ENCODE results near the gene FMN2. TPM values are rescaled to one million over a fixed set of nuclear protein-coding genes. Genes with fewer than 3 reads are reported as not detected.

Gene FMN2
- total RNA-seq, 1 experiment from 2014 or later, result 5.3 TPM

- no peak overlapping the region for H3K4me3 Mint-ChIP-seq (ENCODE audit: unreplicated experiment)
- no peak overlapping the region for H3K27ac Mint-ChIP-seq (ENCODE audit: low read depth, unreplicated experiment)
- no peak for DNase-seq (ENCODE audit: unreplicated experiment)
- no TSS peak for BruUV-seq (replicated peaks)
- H3K9me3 Mint-ChIP-seq (ENCODE audit: unreplicated experiment), result no peaks in the 10 kb centered on the region
- no peaks in the 10 kb centered on the region for H3K4me1 Mint-ChIP-seq (ENCODE audit: insufficient read depth, unreplicated experiment)
- ChIA-PET CTCF (interaction anchor here (0.6 to 1.1 kb wide), 4 partner anchors 63 to 966 kb away, joined by 3 to 4 read pairs (median 3); no protein-coding TSS in a partner anchor), POLR2A (interaction anchor here (0.6 kb wide), 1 partner anchor 17 kb away, joined by 3 read pairs; no protein-coding TSS in a partner anchor)
- no peaks in the 10 kb centered on the region for H3K27me3 Mint-ChIP-seq (ENCODE audit: insufficient read depth, unreplicated experiment)
- intact Hi-C loops (cut with micrococcal nuclease), result no loop called here
- TF ChIP-seq, protein P1, sequence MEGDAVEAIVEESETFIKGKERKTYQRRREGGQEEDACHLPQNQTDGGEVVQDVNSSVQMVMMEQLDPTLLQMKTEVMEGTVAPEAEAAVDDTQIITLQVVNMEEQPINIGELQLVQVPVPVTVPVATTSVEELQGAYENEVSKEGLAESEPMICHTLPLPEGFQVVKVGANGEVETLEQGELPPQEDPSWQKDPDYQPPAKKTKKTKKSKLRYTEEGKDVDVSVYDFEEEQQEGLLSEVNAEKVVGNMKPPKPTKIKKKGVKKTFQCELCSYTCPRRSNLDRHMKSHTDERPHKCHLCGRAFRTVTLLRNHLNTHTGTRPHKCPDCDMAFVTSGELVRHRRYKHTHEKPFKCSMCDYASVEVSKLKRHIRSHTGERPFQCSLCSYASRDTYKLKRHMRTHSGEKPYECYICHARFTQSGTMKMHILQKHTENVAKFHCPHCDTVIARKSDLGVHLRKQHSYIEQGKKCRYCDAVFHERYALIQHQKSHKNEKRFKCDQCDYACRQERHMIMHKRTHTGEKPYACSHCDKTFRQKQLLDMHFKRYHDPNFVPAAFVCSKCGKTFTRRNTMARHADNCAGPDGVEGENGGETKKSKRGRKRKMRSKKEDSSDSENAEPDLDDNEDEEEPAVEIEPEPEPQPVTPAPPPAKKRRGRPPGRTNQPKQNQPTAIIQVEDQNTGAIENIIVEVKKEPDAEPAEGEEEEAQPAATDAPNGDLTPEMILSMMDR (IDR thresholded peaks at IDR 0.05; ENCODE audit: unreplicated experiment), result no peak
- no peaks in the 10 kb centered on the region for H3K36me3 Mint-ChIP-seq (ENCODE audit: insufficient read depth, unreplicated experiment)
Measured at GRCh38 chr1:240424740-240425464, 333.2 kb downstream of the FMN2 start.

DNA sequence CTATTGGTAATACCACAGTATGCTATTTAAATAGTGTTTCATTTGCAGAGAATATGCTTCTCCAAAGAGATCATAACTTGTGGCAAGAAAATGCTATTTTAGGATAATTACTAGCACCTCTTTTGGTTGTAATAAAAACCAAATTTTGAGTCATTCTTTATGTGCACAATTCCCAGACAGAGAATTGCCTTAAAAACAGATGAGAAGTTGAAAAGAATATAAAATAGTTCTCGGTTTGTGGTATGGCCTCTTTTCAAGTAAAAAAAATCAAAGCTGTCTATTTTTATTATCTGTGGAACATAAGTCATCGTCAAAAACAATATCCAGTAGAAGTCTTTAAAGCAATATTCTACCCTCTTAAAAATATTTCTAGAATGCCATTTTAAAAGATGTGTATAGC, 334.4 kb downstream of the FMN2 start:
- H3K27me3 Mint-ChIP-seq (ENCODE audit: insufficient read depth, unreplicated experiment), result no peaks in the 10 kb centered on the region
- H3K27ac Mint-ChIP-seq (ENCODE audit: low read depth, unreplicated experiment), result no peak overlapping the region
- ChIA-PET CTCF (interaction anchor here (0.6 to 2.0 kb wide), 3 partner anchors 11 to 70 kb away, joined by 3 to 5 read pairs (median 3); no protein-coding TSS in a partner anchor), POLR2A (no interaction called here)
- no peak for DNase-seq (ENCODE audit: unreplicated experiment)
- TF ChIP-seq, protein P1 (IDR thresholded peaks at IDR 0.05; ENCODE audit: unreplicated experiment), result no peak
- no TSS peak for BruUV-seq (replicated peaks)
- no peaks in the 10 kb centered on the region for H3K4me1 Mint-ChIP-seq (ENCODE audit: insufficient read depth, unreplicated experiment)
- no peaks in the 10 kb centered on the region for H3K36me3 Mint-ChIP-seq (ENCODE audit: insufficient read depth, unreplicated experiment)
- intact Hi-C loops (cut with micrococcal nuclease), result no loop called here
- no peaks in the 10 kb centered on the region for H3K9me3 Mint-ChIP-seq (ENCODE audit: unreplicated experiment)
- H3K4me3 Mint-ChIP-seq (ENCODE audit: unreplicated experiment), result no peak overlapping the region

- H3K27ac Mint-ChIP-seq (ENCODE audit: low read depth, unreplicated experiment), result peak overlapping the region; percentile 70
- H3K9me3 Mint-ChIP-seq (ENCODE audit: unreplicated experiment), result no peaks in the 10 kb centered on the region
- H3K27me3 Mint-ChIP-seq (ENCODE audit: insufficient read depth, unreplicated experiment), result no peaks in the 10 kb centered on the region
- H3K4me1 Mint-ChIP-seq (ENCODE audit: insufficient read depth, unreplicated experiment), result peaks cover 9% of the 10 kb centered on the region
- DNase-seq (ENCODE audit: unreplicated experiment), result peak; percentile 78
- ChIA-PET POLR2A (interaction anchor here (1.2 to 2.5 kb wide), 9 partner anchors 8 to 98 kb away, joined by 3 to 11 read pairs (median 5); no protein-coding TSS in a partner anchor), CTCF (interaction anchor here (0.6 to 2.1 kb wide), 7 partner anchors 9 to 245 kb away, joined by 3 to 6 read pairs (median 5); no protein-coding TSS in a partner anchor)
- peak overlapping the region; percentile 36 for H3K4me3 Mint-ChIP-seq (ENCODE audit: unreplicated experiment)
- intact Hi-C loops (cut with micrococcal nuclease), result no loop called here
- TF ChIP-seq, protein P1 (IDR thresholded peaks at IDR 0.05; ENCODE audit: unreplicated experiment), result no peak
- BruUV-seq (replicated peaks), result no TSS peak
- no peaks in the 10 kb centered on the region for H3K36me3 Mint-ChIP-seq (ENCODE audit: insufficient read depth, unreplicated experiment)
Measured at GRCh38 chr1:240435996-240436566, 344.4 kb downstream of the FMN2 start.

DNA sequence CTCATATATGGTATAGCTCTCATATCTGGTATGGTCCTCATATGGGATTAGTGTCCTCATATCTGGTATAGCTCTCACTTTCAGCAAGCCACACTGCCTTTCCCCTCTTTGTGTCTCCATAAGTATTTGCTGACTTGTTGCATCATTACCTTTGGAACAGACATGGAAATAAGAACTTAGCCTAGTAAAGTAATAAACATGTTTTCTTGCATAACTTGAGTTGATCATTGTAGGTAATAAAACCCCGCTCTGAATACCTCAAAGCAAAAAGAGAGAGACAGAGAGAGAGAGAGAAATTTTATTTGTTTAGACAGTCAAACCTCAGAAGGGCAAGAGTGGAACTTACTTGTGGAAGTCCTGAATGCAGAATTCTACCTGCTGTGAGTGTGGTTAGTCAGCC, 350.0 kb downstream of the FMN2 start:
- BruUV-seq (replicated peaks), result no TSS peak
- Mint-ChIP-seq H3K27me3 (ENCODE audit: insufficient read depth, unreplicated experiment) (no peaks in the 10 kb centered on the region), H3K27ac (ENCODE audit: low read depth, unreplicated experiment) (peak overlapping the region; percentile 52), H3K4me1 (ENCODE audit: insufficient read depth, unreplicated experiment) (peaks cover 11% of the 10 kb centered on the region), H3K36me3 (ENCODE audit: insufficient read depth, unreplicated experiment) (no peaks in the 10 kb centered on the region), H3K4me3 (ENCODE audit: unreplicated experiment) (no peak overlapping the region), H3K9me3 (ENCODE audit: unreplicated experiment) (no peaks in the 10 kb centered on the region)
- intact Hi-C loops (cut with micrococcal nuclease), result no loop called here
- ChIA-PET CTCF (interaction anchor here (0.6 to 7.2 kb wide), 3 partner anchors 9 to 15 kb away, joined by 3 to 51 read pairs (median 3); no protein-coding TSS in a partner anchor), POLR2A (no interaction called here)
- peak; percentile 40 for DNase-seq (ENCODE audit: unreplicated experiment)
- TF ChIP-seq, protein P1 (IDR thresholded peaks at IDR 0.05; ENCODE audit: unreplicated experiment), result no peak
